Measurements from ENCODE around the gene FRMD3. TPM values are rescaled to one million over a fixed set of nuclear protein-coding genes. Genes with fewer than 3 reads are reported as not detected.

FRMD3 gene
- total and polyA plus RNA-seq, 2 donors (not counting 3 experiments of a cell fraction or from before 2014, with no cell fraction given), result 3.0 to 6.1 TPM

DNA sequence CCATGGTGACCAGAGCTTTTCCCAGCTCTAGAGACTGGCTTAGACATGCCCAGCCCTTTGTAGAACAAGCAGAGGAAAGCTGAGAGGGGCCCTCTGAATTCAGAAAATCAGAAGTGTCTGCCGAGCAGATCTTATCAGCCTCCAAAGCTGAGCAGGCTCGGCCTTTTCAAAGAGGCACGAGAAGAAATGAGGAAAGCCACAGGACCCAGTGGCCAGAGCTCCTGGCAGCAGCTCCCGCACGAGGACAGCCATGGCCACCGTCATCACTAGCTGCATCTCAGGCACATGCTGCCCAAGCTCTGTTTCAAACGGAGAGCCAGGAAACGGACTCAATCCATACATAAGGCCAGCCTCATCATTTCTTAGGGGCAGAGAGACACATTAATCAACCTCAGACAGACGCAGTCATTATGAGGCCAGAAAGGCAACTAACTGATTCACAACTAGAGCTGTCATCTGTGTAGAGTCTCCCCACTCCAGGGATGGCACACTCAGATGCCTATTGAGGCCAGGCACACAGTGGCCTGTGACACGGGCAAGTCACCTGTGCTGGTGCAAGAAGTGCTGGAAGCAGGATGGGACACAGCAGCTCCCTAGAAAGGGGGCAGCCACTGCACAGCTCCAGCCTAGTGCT, 194.7 kb downstream of the FRMD3 start:
- no peak overlapping the region for H3K4me3 ChIP-seq (replicated peaks in 1 of 3; ENCODE audit: insufficient read depth in 1 of 3, low read depth in 1 of 3, low read length in 3 of 3)
- no peaks in the 10 kb centered on the region for H3K9me3 ChIP-seq (replicated peaks; ENCODE audit: control insufficient read depth, insufficient read depth, low read length)
- no peaks in the 10 kb centered on the region for H3K27me3 ChIP-seq (ENCODE audit: control insufficient read depth in 2 of 2, insufficient read depth in 2 of 2, low read length in 2 of 2)
- no peaks in the 10 kb centered on the region for H3K9me1 ChIP-seq (replicated peaks; ENCODE audit: control insufficient read depth, extremely low read depth, insufficient read depth, low read length)
- intact Hi-C loops (cut with micrococcal nuclease), result no loop called here
- no peaks in the 10 kb centered on the region for H3K79me2 ChIP-seq (ENCODE audit: control insufficient read depth, insufficient read depth, low read length)
- FAIRE-seq (no peak), DNase-seq (ENCODE audit: low read depth, low spot score) (no peak)
- H3K9ac ChIP-seq (replicated peaks; ENCODE audit: extremely low read depth, insufficient read depth, low read length), result no peak overlapping the region
- ChIA-PET CTCF (interaction anchor here (3.6 to 6.8 kb wide), 2 partner anchors 9 to 201 kb away, joined by 10 to 58 read pairs; no protein-coding TSS in a partner anchor), POLR2A (no interaction called here)
- H4K20me1 ChIP-seq (replicated peaks; ENCODE audit: control insufficient read depth, extremely low read depth, insufficient read depth, low read length), result no peaks in the 10 kb centered on the region
- H3K27ac ChIP-seq (ENCODE audit: insufficient read depth, low read depth, low read length), result no peak overlapping the region
- no peak overlapping the region for H3K4me2 ChIP-seq (ENCODE audit: insufficient read depth, low read length)
- no TSS peak for BruUV-seq (replicated peaks)
- TF ChIP-seq, protein P1, sequence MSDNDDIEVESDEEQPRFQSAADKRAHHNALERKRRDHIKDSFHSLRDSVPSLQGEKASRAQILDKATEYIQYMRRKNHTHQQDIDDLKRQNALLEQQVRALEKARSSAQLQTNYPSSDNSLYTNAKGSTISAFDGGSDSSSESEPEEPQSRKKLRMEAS (IDR thresholded peaks at IDR 0.05; ENCODE audit: insufficient read depth, insufficient read length), result no peak
- no peak for TF ChIP-seq MYC (IDR thresholded peaks at IDR 0.05; ENCODE audit: low read depth, low read length)
- dilution Hi-C loops (cut with MboI; ENCODE audit: extremely low pct_ligation_motif_present, low sequenced_read_pairs), result no loop called here
- H2AFZ ChIP-seq (ENCODE audit: low read depth, low read length), result no peak overlapping the region
- no peaks in the 10 kb centered on the region for H3K4me1 ChIP-seq (ENCODE audit: control insufficient read depth, extremely low read depth, insufficient read depth, low read length)
- no peaks in the 10 kb centered on the region for H3K36me3 ChIP-seq (ENCODE audit: control insufficient read depth in 2 of 2, extremely low read depth in 1 of 2, insufficient read depth in 2 of 2, low read length in 2 of 2)

DNA sequence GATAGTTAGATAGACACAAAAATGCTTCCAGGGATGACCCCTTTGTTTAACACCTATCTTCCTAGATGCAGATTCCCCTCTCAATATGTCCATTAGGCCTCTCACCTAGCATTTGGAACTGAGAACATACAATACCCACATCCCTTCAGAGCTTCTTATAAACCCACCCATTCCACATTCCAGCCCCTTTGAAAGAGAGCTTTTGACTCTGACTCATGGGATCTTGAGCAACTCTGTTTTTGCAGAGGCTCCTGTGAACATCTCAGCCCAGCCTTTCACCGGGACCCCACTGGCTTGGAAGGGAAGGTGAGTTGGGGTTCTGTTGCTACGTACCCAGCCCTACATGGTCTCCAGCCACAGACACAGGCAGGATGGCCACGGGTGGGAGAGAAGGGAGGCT, 195.5 kb downstream of the FRMD3 start:
- Histone ChIP-seq H3K27me3 (ENCODE audit: control insufficient read depth in 2 of 2, insufficient read depth in 2 of 2, low read length in 2 of 2) (no peaks in the 10 kb centered on the region), H3K9me3 (replicated peaks; ENCODE audit: control insufficient read depth, insufficient read depth, low read length) (no peaks in the 10 kb centered on the region), H3K9ac (replicated peaks; ENCODE audit: extremely low read depth, insufficient read depth, low read length) (no peak overlapping the region), H4K20me1 (replicated peaks; ENCODE audit: control insufficient read depth, extremely low read depth, insufficient read depth, low read length) (no peaks in the 10 kb centered on the region), H2AFZ (ENCODE audit: low read depth, low read length) (no peak overlapping the region), H3K79me2 (ENCODE audit: control insufficient read depth, insufficient read depth, low read length) (no peaks in the 10 kb centered on the region), H3K4me3 (replicated peaks in 1 of 3; ENCODE audit: insufficient read depth in 1 of 3, low read depth in 1 of 3, low read length in 3 of 3) (no peak overlapping the region), H3K4me1 (ENCODE audit: control insufficient read depth, extremely low read depth, insufficient read depth, low read length) (no peaks in the 10 kb centered on the region), H3K9me1 (replicated peaks; ENCODE audit: control insufficient read depth, extremely low read depth, insufficient read depth, low read length) (no peaks in the 10 kb centered on the region), H3K27ac (ENCODE audit: insufficient read depth, low read depth, low read length) (no peak overlapping the region), H3K36me3 (ENCODE audit: control insufficient read depth in 2 of 2, extremely low read depth in 1 of 2, insufficient read depth in 2 of 2, low read length in 2 of 2) (no peaks in the 10 kb centered on the region), H3K4me2 (ENCODE audit: insufficient read depth, low read length) (no peak overlapping the region)
- TF ChIP-seq POLR2AphosphoS5 (IDR thresholded peaks at IDR 0.05; ENCODE audit: insufficient read depth, low read depth, low read length) (no peak), JUN (IDR thresholded peaks at IDR 0.05; ENCODE audit: borderline replicate concordance, insufficient read depth, insufficient read length, low read depth) (no peak), GATA2 (IDR thresholded peaks at IDR 0.05; ENCODE audit: insufficient read depth, insufficient read length, low read depth, low read length) (no peak), EZH2 (IDR thresholded peaks at IDR 0.05; ENCODE audit: borderline replicate concordance, low read depth, low read length, severe bottlenecking) (no peak), MYC (IDR thresholded peaks at IDR 0.05; ENCODE audit: low read depth, low read length) (no peak), FOS (IDR thresholded peaks at IDR 0.05; ENCODE audit: borderline replicate concordance, insufficient read depth, low read length) (no peak), POLR2A (IDR thresholded peaks at IDR 0.05; ENCODE audit: low read depth, low read length) (no peak)
- TF ChIP-seq, protein P2, sequence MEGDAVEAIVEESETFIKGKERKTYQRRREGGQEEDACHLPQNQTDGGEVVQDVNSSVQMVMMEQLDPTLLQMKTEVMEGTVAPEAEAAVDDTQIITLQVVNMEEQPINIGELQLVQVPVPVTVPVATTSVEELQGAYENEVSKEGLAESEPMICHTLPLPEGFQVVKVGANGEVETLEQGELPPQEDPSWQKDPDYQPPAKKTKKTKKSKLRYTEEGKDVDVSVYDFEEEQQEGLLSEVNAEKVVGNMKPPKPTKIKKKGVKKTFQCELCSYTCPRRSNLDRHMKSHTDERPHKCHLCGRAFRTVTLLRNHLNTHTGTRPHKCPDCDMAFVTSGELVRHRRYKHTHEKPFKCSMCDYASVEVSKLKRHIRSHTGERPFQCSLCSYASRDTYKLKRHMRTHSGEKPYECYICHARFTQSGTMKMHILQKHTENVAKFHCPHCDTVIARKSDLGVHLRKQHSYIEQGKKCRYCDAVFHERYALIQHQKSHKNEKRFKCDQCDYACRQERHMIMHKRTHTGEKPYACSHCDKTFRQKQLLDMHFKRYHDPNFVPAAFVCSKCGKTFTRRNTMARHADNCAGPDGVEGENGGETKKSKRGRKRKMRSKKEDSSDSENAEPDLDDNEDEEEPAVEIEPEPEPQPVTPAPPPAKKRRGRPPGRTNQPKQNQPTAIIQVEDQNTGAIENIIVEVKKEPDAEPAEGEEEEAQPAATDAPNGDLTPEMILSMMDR (IDR thresholded peaks at IDR 0.05; ENCODE audit: extremely low read depth in 1 of 2, insufficient read depth in 1 of 2, low read depth in 1 of 2, low read length in 2 of 2), result no peak
- TF ChIP-seq, protein P1 (IDR thresholded peaks at IDR 0.05; ENCODE audit: insufficient read depth, insufficient read length), result no peak
- BruUV-seq (replicated peaks), result no TSS peak
- FAIRE-seq (no peak), DNase-seq (ENCODE audit: low read depth, low spot score) (no peak)
- ChIA-PET POLR2A (no interaction called here), CTCF (interaction anchor here (0.9 to 6.8 kb wide), 3 partner anchors 9 to 911 kb away, joined by 3 to 58 read pairs (median 10); no protein-coding TSS in a partner anchor)
- dilution Hi-C loops (cut with MboI; ENCODE audit: extremely low pct_ligation_motif_present, low sequenced_read_pairs) (no loop called here), intact Hi-C loops (cut with micrococcal nuclease) (no loop called here)

Measured in endothelial cell of umbilical vein (primary cell).